Stimulated activated CD4-positive, alpha-beta T cell treated with anti-CD3 and anti-CD28 coated beads, Interleukin-15, amount 100 ng/mL, for 24 hours (primary cell): Measurements from ENCODE around the gene TPGS2.
"Not testable (repeated sequence)": the region's sequence is repeated elsewhere in the genome, so short reads cannot be mapped to it uniquely, and the experiment has no call there.

ENCODE experiments used
- DNase-seq: peaks from one replicate; pipeline ENCODE4 v3.0.0-alpha.2; 2020

TPGS2 gene

GRCh38 chr18:36828630-36829361 lies at the start of gene TPGS2, which contains the start of gene KIAA1328:
Gene TPGS2 (minus strand): TSS chr18:36829002. CDS start chr18:36828767, 235 bp downstream.
Gene KIAA1328 (plus strand): TSS chr18:36829127. CDS start chr18:36829139, 12 bp downstream.
- peak; percentile 91 for DNase-seq

- DNase-seq: not testable (repeated sequence)
These were observed 45.0 kb upstream of the TPGS2 start for GRCh38 chr18:36873826-36874225.

- DNase-seq: no peak
These were observed 43.5 kb upstream of the TPGS2 start for GRCh38 chr18:36872329-36872728.

- DNase-seq: no peak
These were observed 43.0 kb upstream of the TPGS2 start for GRCh38 chr18:36871801-36872200.

- no peak for DNase-seq
These were observed 38.3 kb upstream of the TPGS2 start for GRCh38 chr18:36867056-36867455.

- DNase-seq: no peak
These were observed 33.4 kb upstream of the TPGS2 start for GRCh38 chr18:36862182-36862581.

- no peak for DNase-seq
These were observed 28.0 kb upstream of the TPGS2 start for GRCh38 chr18:36856815-36857214.

- DNase-seq: no peak
These were observed 22.4 kb upstream of the TPGS2 start for GRCh38 chr18:36851202-36851590.

GRCh38 chr18:36850527-36851201 lies 21.9 kb upstream of the TPGS2 start:
- DNase-seq: no peak

- DNase-seq: no peak
These were observed 20.6 kb upstream of the TPGS2 start for GRCh38 chr18:36849288-36850006.

- DNase-seq: no peak
These were observed 19.8 kb upstream of the TPGS2 start for GRCh38 chr18:36848609-36849008.

- no peak for DNase-seq
These were observed 15.0 kb upstream of the TPGS2 start for GRCh38 chr18:36843784-36844183.

GRCh38 chr18:36843199-36843598 lies 14.4 kb upstream of the TPGS2 start:
- DNase-seq: no peak

- DNase-seq: no peak
These were observed 11.0 kb upstream of the TPGS2 start for GRCh38 chr18:36839835-36840234.

- no peak for DNase-seq
These were observed 7.1 kb upstream of the TPGS2 start for GRCh38 chr18:36835927-36836326.

- no peak for DNase-seq
These were observed 4.3 kb upstream of the TPGS2 start for GRCh38 chr18:36833120-36833519.

- no peak for DNase-seq
These were observed 2.3 kb upstream of the TPGS2 start for GRCh38 chr18:36831139-36831538.

- DNase-seq: no peak
These were observed 1.3 kb upstream of the TPGS2 start for GRCh38 chr18:36830158-36830495.

GRCh38 chr18:36829362-36830157 lies 758 bp upstream of the TPGS2 start:
- DNase-seq: no peak

GRCh38 chr18:36828157-36828629 lies 609 bp downstream of the TPGS2 start:
- no peak for DNase-seq

GRCh38 chr18:36826556-36826955 lies 2.2 kb downstream of the TPGS2 start:
- no peak for DNase-seq

- DNase-seq: no peak
These were observed 3.3 kb downstream of the TPGS2 start for GRCh38 chr18:36825526-36825925.

- DNase-seq: no peak
These were observed 7.1 kb downstream of the TPGS2 start for GRCh38 chr18:36821681-36822080.
